Mesothelial cell of epicardium (in vitro differentiated cells): ENCODE results near the gene PDE8A. TPM values are rescaled to one million over a fixed set of nuclear protein-coding genes. Genes with fewer than 3 reads are reported as not detected.
"Not testable (repeated sequence)": the region's sequence is repeated elsewhere in the genome, so short reads cannot be mapped to it uniquely, and the experiment has no call there.

ENCODE experiments used
- DNase-seq, 2 experiments: peaks; one replicate each; pipeline ENCODE4 v3.0.0; 2021; ENCODE audit warnings: low spot score in 2 of 2; ENCODE audit not compliant: unreplicated experiment in 2 of 2
- H3K27ac Mint-ChIP-seq: 2 replicates; pipeline ENCODE4 v1.8.0; 2021; ENCODE audit warnings: mixed read lengths
- H3K27me3 Mint-ChIP-seq: 2 replicates; pipeline ENCODE4 v1.8.0; 2021; ENCODE audit warnings: low read depth, mixed read lengths
- H3K36me3 Mint-ChIP-seq: 2 replicates; pipeline ENCODE4 v1.8.0; 2021; ENCODE audit warnings: mixed read lengths
- H3K4me1 Mint-ChIP-seq: 2 replicates; pipeline ENCODE4 v1.8.0; 2021; ENCODE audit warnings: mixed read lengths
- H3K4me3 Mint-ChIP-seq: 2 replicates; pipeline ENCODE4 v1.8.0; 2021; ENCODE audit warnings: mild to moderate bottlenecking, moderate library complexity, mixed read lengths
- H3K9me3 Mint-ChIP-seq: 2 replicates; pipeline ENCODE4 v1.8.0; 2021; ENCODE audit warnings: mixed read lengths
- CTCF ChIP-seq: fragments of 200-600 bp; sonication (generic); IDR thresholded peaks from one replicate; pipeline ENCODE4 v1.5.0; 2021; ENCODE audit warnings: antibody characterized with exemption; ENCODE audit not compliant: unreplicated experiment
- total RNA-seq: library from RNA; stranded (reverse); gene quantifications from 3 replicates; pipeline ENCODE4 v1.2.1, GENCODE V29; 2021

Gene PDE8A
- total RNA-seq, 1 donor from 2014 or later: 36.7 TPM

GRCh38 chr15:84996055-84996454 lies 14.4 kb downstream of the PDE8A start:
- H3K4me3 Mint-ChIP-seq: no peak overlapping the region
- H3K27me3 Mint-ChIP-seq: no peaks in the 10 kb centered on the region
- peaks cover 3% of the 10 kb centered on the region for H3K9me3 Mint-ChIP-seq
- H3K36me3 Mint-ChIP-seq: peaks cover 1% of the 10 kb centered on the region
- TF ChIP-seq CTCF: no peak
- no peak for DNase-seq
- peaks cover 18% of the 10 kb centered on the region for H3K4me1 Mint-ChIP-seq
- no peak overlapping the region for H3K27ac Mint-ChIP-seq

DNA sequence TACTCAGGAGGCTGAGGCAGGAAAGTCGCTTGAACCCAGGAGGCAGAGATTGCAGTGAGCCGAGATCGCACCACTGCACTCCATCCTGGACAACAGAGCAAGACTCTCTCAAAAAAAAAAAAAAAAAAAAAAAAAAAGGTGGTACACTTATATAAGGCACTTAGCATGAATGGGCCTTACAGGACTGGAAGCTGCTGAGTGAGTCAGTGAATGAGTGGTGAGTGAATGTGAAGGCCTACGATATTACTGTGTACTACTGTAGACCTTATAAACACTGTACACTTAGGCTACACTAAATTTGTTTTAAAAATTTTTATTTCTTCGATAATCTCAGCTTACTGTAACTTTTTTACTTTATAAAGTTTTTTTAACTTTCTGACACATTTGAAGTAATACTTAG lies 15.1 kb downstream of the PDE8A start:
- not testable (repeated sequence) for H3K27me3 Mint-ChIP-seq, H3K4me3 Mint-ChIP-seq, H3K9me3 Mint-ChIP-seq, DNase-seq, H3K27ac Mint-ChIP-seq, H3K36me3 Mint-ChIP-seq
- H3K4me1 Mint-ChIP-seq: peaks cover 18% of the 10 kb centered on the region

- H3K4me3 Mint-ChIP-seq, H3K27me3 Mint-ChIP-seq, H3K36me3 Mint-ChIP-seq, DNase-seq, H3K9me3 Mint-ChIP-seq, H3K27ac Mint-ChIP-seq: not testable (repeated sequence)
- H3K4me1 Mint-ChIP-seq: peaks cover 15% of the 10 kb centered on the region
Observed at GRCh38 chr15:84997214-84997613, 15.6 kb downstream of the PDE8A start.

GRCh38 chr15:85000189-85000864 lies 18.7 kb downstream of the PDE8A start:
- TF ChIP-seq CTCF: no peak
- DNase-seq: no peak
- Mint-ChIP-seq H3K9me3 (no peaks in the 10 kb centered on the region), H3K4me1 (peaks cover 5% of the 10 kb centered on the region), H3K27ac (no peak overlapping the region), H3K36me3 (no peaks in the 10 kb centered on the region), H3K4me3 (no peak overlapping the region), H3K27me3 (no peaks in the 10 kb centered on the region)

GRCh38 chr15:85000937-85001336 lies 19.3 kb downstream of the PDE8A start:
- H3K27ac Mint-ChIP-seq: no peak overlapping the region
- H3K27me3 Mint-ChIP-seq: no peaks in the 10 kb centered on the region
- peaks cover 5% of the 10 kb centered on the region for H3K4me1 Mint-ChIP-seq
- H3K36me3 Mint-ChIP-seq: no peaks in the 10 kb centered on the region
- no peak for DNase-seq
- TF ChIP-seq CTCF: no peak
- no peaks in the 10 kb centered on the region for H3K9me3 Mint-ChIP-seq
- H3K4me3 Mint-ChIP-seq: no peak overlapping the region

DNA sequence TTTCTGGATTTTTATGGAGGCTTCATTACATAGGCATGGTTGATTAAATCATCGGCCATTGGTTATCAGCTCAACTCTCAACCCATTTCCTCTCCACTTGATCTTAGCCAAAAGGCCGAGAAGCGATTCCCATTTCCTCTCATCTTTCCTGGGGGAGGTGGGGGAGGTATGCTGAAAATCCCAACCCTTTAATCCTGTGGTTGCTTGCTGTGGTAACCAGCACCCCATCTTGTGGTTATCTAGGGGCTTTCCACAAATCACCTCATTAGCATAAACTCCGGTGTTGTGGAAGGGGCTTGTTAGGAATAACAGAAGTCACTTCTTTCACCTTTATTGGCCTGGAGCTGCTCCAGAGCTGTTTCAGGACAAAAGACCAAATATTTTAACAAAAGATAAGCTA lies 20.9 kb downstream of the PDE8A start:
- H3K4me1 Mint-ChIP-seq: peaks cover 15% of the 10 kb centered on the region
- DNase-seq: no peak
- H3K36me3 Mint-ChIP-seq: no peaks in the 10 kb centered on the region
- no peak for TF ChIP-seq CTCF
- no peaks in the 10 kb centered on the region for H3K9me3 Mint-ChIP-seq
- no peak overlapping the region for H3K4me3 Mint-ChIP-seq
- no peaks in the 10 kb centered on the region for H3K27me3 Mint-ChIP-seq
- H3K27ac Mint-ChIP-seq: no peak overlapping the region
